Measurements from ENCODE around the gene OR8B4. TPM values are rescaled to one million over a fixed set of nuclear protein-coding genes. Genes with fewer than 3 reads are reported as not detected.

The OR8B4 gene
- total RNA-seq, 1 experiment from 2014 or later: not detected

GRCh38 chr11:124454552-124454951 is 29.9 kb upstream of the OR8B4 start:
- CTCF ChIA-PET: no interaction called here
- no peaks in the 10 kb centered on the region for H3K9me3 ChIP-seq (ENCODE audit: insufficient read depth, low read depth)
- H3K27ac ChIP-seq: no peak overlapping the region
- POLR2A ChIA-PET (ENCODE audit: unreplicated experiment): no interaction called here
- H3K4me3 ChIP-seq: no peak overlapping the region
- H3K4me2 ChIP-seq: no peak overlapping the region
- no peaks in the 10 kb centered on the region for H4K20me1 ChIP-seq (ENCODE audit: insufficient read depth)
- no peaks in the 10 kb centered on the region for H3K4me1 ChIP-seq (replicated peaks; ENCODE audit: insufficient read depth)
- BruUV-seq (replicated peaks): no TSS peak
- TF ChIP-seq CTCF (conservative IDR thresholded peaks at IDR 0.05): no peak
- no peak for TF ChIP-seq EZH2 (IDR thresholded peaks at IDR 0.05; ENCODE audit: low read depth)
- no peak for DNase-seq
- H3K79me2 ChIP-seq (ENCODE audit: low read depth): no peaks in the 10 kb centered on the region
- H3K9me2 ChIP-seq (ENCODE audit: insufficient read depth): no peaks in the 10 kb centered on the region
- no peaks in the 10 kb centered on the region for H3K27me3 ChIP-seq (ENCODE audit: insufficient read depth, low read depth)
- H2AFZ ChIP-seq: no peak overlapping the region
- H3F3A ChIP-seq (ENCODE audit: insufficient read depth, low read depth): no peaks in the 10 kb centered on the region
- intact Hi-C loops (cut with micrococcal nuclease; ENCODE audit: unreplicated experiment): no loop called here
- H3K36me3 ChIP-seq (ENCODE audit: low read depth): no peaks in the 10 kb centered on the region

GRCh38 chr11:124446916-124447315 is 22.2 kb upstream of the OR8B4 start:
- H2AFZ ChIP-seq: no peak overlapping the region
- no peak overlapping the region for H3K4me2 ChIP-seq
- no peak for DNase-seq
- H3K27me3 ChIP-seq (ENCODE audit: insufficient read depth, low read depth): no peaks in the 10 kb centered on the region; the same call in 1 of the 2 replicates
- H3K27ac ChIP-seq: no peak overlapping the region
- ChIA-PET CTCF (no interaction called here), POLR2A (ENCODE audit: unreplicated experiment) (no interaction called here)
- TF ChIP-seq CTCF (conservative IDR thresholded peaks at IDR 0.05) (no peak), EZH2 (IDR thresholded peaks at IDR 0.05; ENCODE audit: low read depth) (no peak)
- no peaks in the 10 kb centered on the region for H3F3A ChIP-seq (ENCODE audit: insufficient read depth, low read depth)
- H3K4me1 ChIP-seq (replicated peaks; ENCODE audit: insufficient read depth): no peaks in the 10 kb centered on the region
- no peaks in the 10 kb centered on the region for H4K20me1 ChIP-seq (ENCODE audit: insufficient read depth)
- no peaks in the 10 kb centered on the region for H3K9me2 ChIP-seq (ENCODE audit: insufficient read depth)
- no peaks in the 10 kb centered on the region for H3K9me3 ChIP-seq (ENCODE audit: insufficient read depth, low read depth)
- intact Hi-C loops (cut with micrococcal nuclease; ENCODE audit: unreplicated experiment): no loop called here
- no TSS peak for BruUV-seq (replicated peaks)
- no peak overlapping the region for H3K4me3 ChIP-seq
- H3K79me2 ChIP-seq (ENCODE audit: low read depth): no peaks in the 10 kb centered on the region
- no peaks in the 10 kb centered on the region for H3K36me3 ChIP-seq (ENCODE audit: low read depth)

DNA sequence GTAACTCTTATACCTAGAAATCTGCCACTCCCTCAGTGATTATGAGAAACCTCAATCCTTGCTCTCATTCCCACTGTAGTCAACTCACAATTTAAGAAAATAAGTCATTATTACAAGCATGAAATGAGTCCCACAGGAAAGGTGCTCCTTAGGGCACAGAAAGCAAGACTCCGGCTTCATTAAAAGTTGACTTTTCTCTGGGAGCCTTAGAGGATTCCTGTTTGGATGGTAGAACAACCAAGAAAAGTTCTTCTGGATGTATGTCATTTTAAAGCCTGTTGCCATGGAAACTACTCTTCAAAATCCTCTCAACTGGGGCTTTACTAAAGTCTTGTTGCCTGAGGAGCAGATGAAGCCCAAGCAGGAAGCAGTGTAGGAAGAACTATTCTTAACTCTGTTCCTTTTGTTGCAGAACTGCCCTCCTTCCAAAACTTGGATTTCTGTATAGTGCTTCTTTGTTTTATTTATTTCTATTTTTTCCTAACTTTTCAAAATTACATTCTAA is 21.0 kb upstream of the OR8B4 start, which contains the start of gene OR8B8:
TSS of gene OR8B8 (minus strand) at position 51 of the 505 bp plus-strand sequence. CDS start 4,611 bp downstream, outside the sequence.
- no peak for DNase-seq
- H2AFZ ChIP-seq: no peak within 1 kb of the TSS
- H3K4me1 ChIP-seq (replicated peaks; ENCODE audit: insufficient read depth): no peaks in the 10 kb centered on the region
- no peak within 1 kb of the TSS for H3K4me2 ChIP-seq
- intact Hi-C loops (cut with micrococcal nuclease; ENCODE audit: unreplicated experiment): no loop called here
- H3K9me2 ChIP-seq (ENCODE audit: insufficient read depth): no peaks in the 10 kb centered on the region
- no peak within 1 kb of the TSS for H3K27ac ChIP-seq
- peaks cover 2% of the 10 kb centered on the region; the same call in 1 of the 2 replicates for H3K27me3 ChIP-seq (ENCODE audit: insufficient read depth, low read depth)
- no peaks in the 10 kb centered on the region for H3K9me3 ChIP-seq (ENCODE audit: insufficient read depth, low read depth)
- no peak within 1 kb of the TSS for H3K4me3 ChIP-seq
- no peaks in the 10 kb centered on the region for H4K20me1 ChIP-seq (ENCODE audit: insufficient read depth)
- BruUV-seq (replicated peaks): no TSS peak
- TF ChIP-seq CTCF (conservative IDR thresholded peaks at IDR 0.05) (no peak), EZH2 (IDR thresholded peaks at IDR 0.05; ENCODE audit: low read depth) (no peak)
- no peaks in the 10 kb centered on the region for H3K36me3 ChIP-seq (ENCODE audit: low read depth)
- ChIA-PET CTCF (no interaction called here), POLR2A (ENCODE audit: unreplicated experiment) (no interaction called here)
- no peaks in the 10 kb centered on the region for H3K79me2 ChIP-seq (ENCODE audit: low read depth)
- H3F3A ChIP-seq (ENCODE audit: insufficient read depth, low read depth): no peaks in the 10 kb centered on the region
